Psoas muscle (tissue), 8 donors: ENCODE data around the gene ZNF460. TPM values are rescaled to one million over a fixed set of nuclear protein-coding genes. Genes with fewer than 3 reads are reported as not detected.

ENCODE experiments used
- ATAC-seq, 4 donors: fragments of 200-7000 bp; cut with Tn5 transposase; one replicate each; pipeline ENCODE4 v1.9.1; 2020; ENCODE audit warnings: moderate library complexity in 3 of 4, mild to moderate bottlenecking in 2 of 4
- DNase-seq, 2 donors: peaks; one replicate each; pipeline ENCODE4 v3.0.0-alpha.2; 2020
- H3K27ac ChIP-seq: fragments of 200-600 bp; one replicate; pipeline ENCODE4 v1.8.0; 2022
- H3K27me3 ChIP-seq, 3 donors: fragments of 200-600 bp in 1 of 3; one replicate each; pipeline versions ENCODE4 v1.6.1 to v1.8.0; 2013 to 2022; ENCODE audit warnings: low read length in 2 of 3, mild to moderate bottlenecking in 2 of 3, moderate library complexity in 1 of 3; ENCODE audit not compliant: insufficient read depth in 3 of 3
- H3K36me3 ChIP-seq, 2 donors: fragments of 200-600 bp in 1 of 2; one replicate each; pipeline versions ENCODE4 v1.6.1 to v1.8.0; 2013 to 2022; ENCODE audit warnings: low read depth in 1 of 2, mild to moderate bottlenecking in 1 of 2, moderate library complexity in 1 of 2; ENCODE audit not compliant: insufficient read depth in 1 of 2
- H3K4me1 ChIP-seq: fragments of 200-600 bp; one replicate; pipeline ENCODE4 v1.8.0; 2022
- H3K4me3 ChIP-seq: fragments of 200-600 bp; one replicate; pipeline ENCODE4 v1.8.0; 2022; ENCODE audit warnings: mild to moderate bottlenecking
- H3K9me3 ChIP-seq: fragments of 200-600 bp; one replicate; pipeline ENCODE4 v1.8.0; 2022
- CTCF ChIP-seq: fragments of 200-600 bp; IDR thresholded peaks from one replicate; pipeline ENCODE4 v1.8.0; 2022; ENCODE audit warnings: antibody characterized with exemption
- WGBS, 3 donors: extraction: QIAGEN DNeasy Blood & Tissue Kit; methylation state at CpG; one replicate each; pipeline versions ENCODE4 v1.1.6 to v1.1.7; 2013; 5-methylcytosine and 5-hydroxymethylcytosine counted together
- intact Hi-C, 2 donors: fragments of 100-400 bp; cut with DNase I; formaldehyde crosslinking; loops; one replicate each; pipeline versions ENCODE4 v1.11.0 to v1.14.2; 2022
- long read RNA-seq, 2 donors: library from polyadenylated mRNA; unstranded; transcript quantifications; one replicate each; pipeline ENCODE4 v2.0.0, GENCODE V29; 2021
- polyA plus RNA-seq, 3 donors: library from polyadenylated mRNA; stranded (reverse); fragments of 200-250 nt; gene quantifications; one replicate each; pipeline ENCODE4 v1.2.3, GENCODE V29; 2013
- total RNA-seq, 4 donors: library from RNA; stranded (reverse); fragmentation: NEBNext Ultra II Directional in 2 of 4; extraction: Animal tissue kit (Norgen Biotek cat#: 25700) in 2 of 4; gene quantifications; one replicate each; pipeline versions ENCODE4 v1.2.1 to v1.2.4, GENCODE V29; 2021 to 2023
- donor health status: healthy with polysubstance abuse.
- donor health status: DM: no; HTN: no; CAD: no; lungs with moderate emphysema.
- donor health status: Bipolar disorder and iron deficiency.
- donor health status: healthy.
- donor health status: DM: yes; HTN: yes; CAD: no.
- donor health status: DM: no; HTN: no; CAD: no.
- donor health status: DM: no; HTN: no; CAD: no.
- donor health status: DM: yes; HTN: yes; CAD: no.

The ZNF460 gene
- total RNA-seq, result 10 to 100 TPM; 30.1 to 54.0 (median 38.1) TPM
- polyA plus RNA-seq, result 1 to 10 TPM; 1.0 to 7.0 (median 1.1) TPM
- long read RNA-seq, donor 1, result 0 reads
- long read RNA-seq, donor 2, transcript ZNF460-201 (3 exons, 3,350 nt), result major isoform, 5 of 7 reads
- long read RNA-seq, donor 2, partial matches to known transcripts, result 0 of 7 reads
- long read RNA-seq, donor 2, other reads (novel, unspliced or antisense), result 0 of 7 reads

DNA sequence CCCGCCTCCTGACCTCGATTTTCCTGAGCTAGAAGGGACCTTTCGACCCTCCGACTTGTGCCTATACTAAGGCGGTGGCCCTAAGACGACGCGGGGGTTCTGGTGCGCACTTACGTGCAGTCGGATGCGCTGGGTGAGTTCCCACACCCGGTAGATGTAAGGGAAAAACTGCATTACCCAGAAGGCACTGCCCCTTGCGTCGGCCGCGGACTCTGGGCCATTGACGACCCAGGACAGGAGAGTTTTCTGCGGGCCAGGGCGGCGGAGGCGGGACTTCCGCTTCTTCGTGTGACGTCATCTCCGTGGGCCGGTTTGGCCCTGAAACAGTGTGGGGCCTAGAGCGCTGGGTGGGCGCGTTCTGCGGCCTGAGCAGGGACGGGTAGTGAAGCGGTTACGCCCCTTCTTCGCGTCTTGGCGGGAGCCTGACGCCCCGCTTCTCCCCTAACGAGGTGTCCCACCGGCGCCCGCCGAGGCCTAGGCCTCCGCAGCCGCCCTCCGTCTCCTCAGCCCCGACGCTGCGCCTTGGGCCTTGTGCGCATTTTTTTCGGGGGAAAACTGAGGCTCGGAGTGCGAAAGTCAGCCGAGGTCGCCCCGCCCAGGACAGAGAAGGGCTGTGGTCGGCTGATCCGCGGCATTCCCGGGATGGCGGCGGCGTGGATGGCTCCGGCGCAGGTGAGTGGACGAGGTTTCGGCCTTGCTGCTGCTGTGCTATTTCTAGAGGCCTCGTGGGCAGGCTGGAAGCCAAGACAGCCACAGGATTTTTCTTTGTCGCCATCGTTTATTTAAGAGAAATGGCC, at the start of gene ZNF460:
TSS of gene ZNF460 (plus strand) at position 321 of the 797 bp plus-strand sequence. CDS start at position 643, 322 bp downstream.
- Histone ChIP-seq H3K36me3 (peaks cover 5 to 38% of the 10 kb centered on the region in 2 donors), H3K4me1 (peaks cover 36% of the 10 kb centered on the region), H3K4me3 (peak within 1 kb of the TSS; percentile 86), H3K27me3 (no peaks in the 10 kb centered on the region), H3K27ac (peak within 1 kb of the TSS; percentile 99), H3K9me3 (no peaks in the 10 kb centered on the region)
- ATAC-seq, result peak; percentile 92 to 95 (median 94)
- no peak for TF ChIP-seq CTCF
- DNase-seq, result peak; percentile 97 to 99
- WGBS, 3 donors, result 0 to 1% (median 0%) methylated on average over 62 to 71 of the region's 71 CpGs
- intact Hi-C loops, result loop anchor here (1.0 to 5.0 kb wide), 4 partner anchors 37 to 83 kb away; partner anchors contain the start of genes TRAPPC2B (in 1 of the 2), ZNF543 (in 1 of the 2), ZNF547 (in 1 of the 2) and ZNF805 (in 1 of the 2)

- no peak for ATAC-seq
- intact Hi-C loops, result no loop called here
- 69 to 71% (median 70%) methylated on average over 8 to 9 of the region's 9 CpGs for WGBS, 3 donors
These were observed 48.6 kb upstream of the ZNF460 start for GRCh38 chr19:57231686-57232085.

GRCh38 chr19:57233207-57233606, 47.1 kb upstream of the ZNF460 start:
- Histone ChIP-seq H3K27ac (no peak overlapping the region), H3K9me3 (no peaks in the 10 kb centered on the region), H3K4me1 (no peaks in the 10 kb centered on the region), H3K36me3 (no peaks in the 10 kb centered on the region), H3K4me3 (no peak overlapping the region), H3K27me3 (no peaks in the 10 kb centered on the region)
- DNase-seq (no peak), ATAC-seq (no peak)
- intact Hi-C loops, result no loop called here
- 71 to 84% (median 76%) methylated on average over 1 of the region's 1 CpG for WGBS, 3 donors
- no peak for TF ChIP-seq CTCF

More at GRCh38 chr19:57231686-57232085, 48.6 kb upstream of the ZNF460 start:
- Histone ChIP-seq H3K36me3 (no peaks in the 10 kb centered on the region), H3K27ac (no peak overlapping the region), H3K4me3 (no peak overlapping the region), H3K4me1 (no peaks in the 10 kb centered on the region), H3K9me3 (no peaks in the 10 kb centered on the region), H3K27me3 (no peaks in the 10 kb centered on the region)
- no peak for TF ChIP-seq CTCF
- no peak for DNase-seq

- Histone ChIP-seq H3K4me1 (peaks cover 20% of the 10 kb centered on the region), H3K9me3 (no peaks in the 10 kb centered on the region), H3K4me3 (peak overlapping the region; percentile 97), H3K27ac (peak overlapping the region; percentile 97), H3K27me3 (no peaks in the 10 kb centered on the region), H3K36me3 (peaks cover 3 to 30% of the 10 kb centered on the region in 2 donors)
- intact Hi-C loops, result loop anchor here (2.0 to 10.0 kb wide), 3 partner anchors 37 to 85 kb away; partner anchors contain the start of genes ZNF460 (in 1 of the 2) and ZNF543 (in 1 of the 2)
- ATAC-seq (no peak), DNase-seq (no peak)
- WGBS, 3 donors, result 14 to 29% (median 23%) methylated on average over 12 of the region's 12 CpGs
- TF ChIP-seq CTCF, result no peak
These were observed 40.3 kb upstream of the ZNF460 start for GRCh38 chr19:57239982-57240310.
